Osteoblast (primary cell): ENCODE data around the gene NAP1L5. TPM values are rescaled to one million over a fixed set of nuclear protein-coding genes. Genes with fewer than 3 reads are reported as not detected.

ENCODE experiments used
- DNase-seq: peaks from one replicate; pipeline ENCODE4 v3.0.0; 2011; ENCODE audit warnings: low spot score, mixed read lengths; ENCODE audit not compliant: insufficient read length; ENCODE audit errors: missing footprints
- H2AFZ ChIP-seq: 2 replicates; pipeline ENCODE4 v1.6.0; 2011; ENCODE audit warnings: mild to moderate bottlenecking, low read length
- H3K27ac ChIP-seq: 2 replicates; pipeline ENCODE4 v1.5.1; 2011; ENCODE audit warnings: mild to moderate bottlenecking, low read depth, low read length, moderate library complexity
- H3K27me3 ChIP-seq: 2 replicates; pipeline ENCODE4 v1.6.0; 2012; ENCODE audit warnings: mild to moderate bottlenecking, control low read depth, inconsistent platforms, low read length, moderate library complexity; ENCODE audit not compliant: insufficient read depth
- H3K36me3 ChIP-seq: 2 replicates; pipeline ENCODE4 v1.5.1; 2011; ENCODE audit warnings: mild to moderate bottlenecking, low read length, control low read depth, moderate library complexity; ENCODE audit not compliant: insufficient read depth
- H3K4me1 ChIP-seq: 2 replicates; pipeline ENCODE4 v1.5.1; 2011; ENCODE audit warnings: mild to moderate bottlenecking, low read length, control low read depth, moderate library complexity; ENCODE audit not compliant: insufficient read depth
- H3K4me2 ChIP-seq: 2 replicates; pipeline ENCODE4 v1.6.0; 2011; ENCODE audit warnings: mild to moderate bottlenecking, low read length; ENCODE audit not compliant: insufficient read depth
- H3K4me3 ChIP-seq: fragments of 200-600 bp; sonication (generic); 3 replicates; pipeline ENCODE4 v1.5.1; 2012; ENCODE audit warnings: mild to moderate bottlenecking, low read length, inconsistent platforms; ENCODE audit not compliant: insufficient read depth
- H3K79me2 ChIP-seq: 2 replicates; pipeline ENCODE4 v1.6.0; 2012; ENCODE audit warnings: mild to moderate bottlenecking, low read length, control low read depth, inconsistent platforms; ENCODE audit not compliant: insufficient read depth
- H3K9me3 ChIP-seq: 2 replicates; pipeline ENCODE4 v1.5.1; 2011; ENCODE audit warnings: low read depth, low read length, control low read depth
- H4K20me1 ChIP-seq: 2 replicates; pipeline ENCODE4 v1.6.0; 2012; ENCODE audit warnings: mild to moderate bottlenecking, low read length, control low read depth; ENCODE audit not compliant: insufficient read depth
- CTCF ChIP-seq: IDR thresholded peaks from 2 replicates; pipeline ENCODE4 v1.5.1; 2011; ENCODE audit warnings: mild to moderate bottlenecking, low read depth, low read length, moderate library complexity; ENCODE audit errors: extremely low read depth
- total RNA-seq: library from RNA; depleted of rRNA; stranded (reverse); fragments of >200 nt; gene quantifications from 2 replicates; pipeline ENCODE4 v1.2.3, GENCODE V29; 2012

Gene NAP1L5
- total RNA-seq, 1 donor, result 5.1 TPM

- no peak overlapping the region for H2AFZ ChIP-seq
- H3K9me3 ChIP-seq, result no peaks in the 10 kb centered on the region
- no peaks in the 10 kb centered on the region for H3K79me2 ChIP-seq
- H3K27me3 ChIP-seq, result no peaks in the 10 kb centered on the region
- H3K36me3 ChIP-seq, result no peaks in the 10 kb centered on the region
- H4K20me1 ChIP-seq, result no peaks in the 10 kb centered on the region
- no peak overlapping the region for H3K4me2 ChIP-seq
- H3K4me3 ChIP-seq, result no peak overlapping the region
- peaks cover 13% of the 10 kb centered on the region for H3K4me1 ChIP-seq
- TF ChIP-seq CTCF, result no peak
- DNase-seq, result no peak
- H3K27ac ChIP-seq, result peak overlapping the region; percentile 10
These were observed 23.1 kb downstream of the NAP1L5 start for GRCh38 chr4:88674565-88674964.

- no peak for TF ChIP-seq CTCF
- Histone ChIP-seq H3K9me3 (no peaks in the 10 kb centered on the region), H3K4me1 (peaks cover 13% of the 10 kb centered on the region), H3K4me3 (no peak overlapping the region), H3K36me3 (no peaks in the 10 kb centered on the region), H3K4me2 (no peak overlapping the region), H3K27ac (peak overlapping the region; percentile 10), H2AFZ (no peak overlapping the region), H4K20me1 (no peaks in the 10 kb centered on the region), H3K27me3 (no peaks in the 10 kb centered on the region), H3K79me2 (no peaks in the 10 kb centered on the region)
- DNase-seq, result no peak
These were observed 23.7 kb downstream of the NAP1L5 start for GRCh38 chr4:88673886-88674285.

- H3K27me3 ChIP-seq, result no peaks in the 10 kb centered on the region
- peak; percentile 79 for TF ChIP-seq CTCF
- H3K4me3 ChIP-seq, result no peak overlapping the region
- H3K79me2 ChIP-seq, result no peaks in the 10 kb centered on the region
- H3K4me2 ChIP-seq, result no peak overlapping the region
- no peaks in the 10 kb centered on the region for H3K9me3 ChIP-seq
- H2AFZ ChIP-seq, result no peak overlapping the region
- DNase-seq, result no peak
- H4K20me1 ChIP-seq, result no peaks in the 10 kb centered on the region
- peaks cover 13% of the 10 kb centered on the region for H3K4me1 ChIP-seq
- no peak overlapping the region for H3K27ac ChIP-seq
- H3K36me3 ChIP-seq, result no peaks in the 10 kb centered on the region
These were observed 24.6 kb downstream of the NAP1L5 start for GRCh38 chr4:88672987-88673386.

- TF ChIP-seq CTCF, result no peak
- H3K27ac ChIP-seq, result peak overlapping the region; percentile 99
- DNase-seq, result no peak
- peaks cover 42% of the 10 kb centered on the region for H3K4me1 ChIP-seq
- no peaks in the 10 kb centered on the region for H4K20me1 ChIP-seq
- no peaks in the 10 kb centered on the region for H3K27me3 ChIP-seq
- H3K4me2 ChIP-seq, result peak overlapping the region; percentile 74
- peak overlapping the region; percentile 72 for H2AFZ ChIP-seq
- H3K9me3 ChIP-seq, result no peaks in the 10 kb centered on the region
- H3K79me2 ChIP-seq, result no peaks in the 10 kb centered on the region
- no peaks in the 10 kb centered on the region for H3K36me3 ChIP-seq
- H3K4me3 ChIP-seq, result peak overlapping the region; percentile 22
These were observed 35.9 kb downstream of the NAP1L5 start for GRCh38 chr4:88661739-88662138.
